ENCODE data around the gene VDR. TPM values are rescaled to one million over a fixed set of nuclear protein-coding genes. Genes with fewer than 3 reads are reported as not detected.

Gene VDR
- total RNA-seq, 2 donors from 2014 or later, result 1.3 to 3.1 TPM

DNA sequence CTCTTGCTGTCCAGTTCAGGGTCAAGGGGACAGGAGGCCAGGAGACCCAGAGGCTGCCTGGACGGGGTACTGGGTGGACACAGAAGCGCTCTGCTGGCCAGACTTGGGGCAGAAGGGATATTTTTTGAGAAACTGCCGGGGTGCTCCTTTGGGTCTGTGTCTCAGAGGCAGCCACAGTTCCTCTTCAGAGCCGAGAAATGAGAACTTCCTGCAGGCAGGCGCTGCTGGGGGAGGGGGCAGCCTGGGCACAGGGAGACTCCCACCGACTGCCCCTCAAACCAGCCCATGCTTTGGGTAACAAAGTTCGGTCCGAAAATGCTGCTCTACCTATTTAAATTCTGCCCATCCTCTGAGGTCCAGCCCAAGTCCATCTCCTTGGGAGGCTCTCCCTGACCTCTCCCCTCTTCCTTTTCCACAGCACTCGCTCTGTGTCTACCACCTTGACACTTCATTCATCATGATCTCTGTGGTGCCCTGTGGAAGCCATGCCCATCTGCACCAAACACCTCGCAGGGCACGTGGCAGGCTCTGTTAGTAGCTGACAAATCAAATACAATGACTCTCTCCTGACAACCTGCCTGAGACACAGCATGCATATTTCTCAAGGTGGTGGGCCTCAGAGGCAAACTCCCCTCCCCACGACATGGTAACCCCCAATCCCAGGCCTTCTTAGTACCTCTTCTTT is 101.5 kb downstream of the VDR start:
- no peak for TF ChIP-seq POLR2A (IDR thresholded peaks at IDR 0.05)
- TF ChIP-seq, protein P1, sequence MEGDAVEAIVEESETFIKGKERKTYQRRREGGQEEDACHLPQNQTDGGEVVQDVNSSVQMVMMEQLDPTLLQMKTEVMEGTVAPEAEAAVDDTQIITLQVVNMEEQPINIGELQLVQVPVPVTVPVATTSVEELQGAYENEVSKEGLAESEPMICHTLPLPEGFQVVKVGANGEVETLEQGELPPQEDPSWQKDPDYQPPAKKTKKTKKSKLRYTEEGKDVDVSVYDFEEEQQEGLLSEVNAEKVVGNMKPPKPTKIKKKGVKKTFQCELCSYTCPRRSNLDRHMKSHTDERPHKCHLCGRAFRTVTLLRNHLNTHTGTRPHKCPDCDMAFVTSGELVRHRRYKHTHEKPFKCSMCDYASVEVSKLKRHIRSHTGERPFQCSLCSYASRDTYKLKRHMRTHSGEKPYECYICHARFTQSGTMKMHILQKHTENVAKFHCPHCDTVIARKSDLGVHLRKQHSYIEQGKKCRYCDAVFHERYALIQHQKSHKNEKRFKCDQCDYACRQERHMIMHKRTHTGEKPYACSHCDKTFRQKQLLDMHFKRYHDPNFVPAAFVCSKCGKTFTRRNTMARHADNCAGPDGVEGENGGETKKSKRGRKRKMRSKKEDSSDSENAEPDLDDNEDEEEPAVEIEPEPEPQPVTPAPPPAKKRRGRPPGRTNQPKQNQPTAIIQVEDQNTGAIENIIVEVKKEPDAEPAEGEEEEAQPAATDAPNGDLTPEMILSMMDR (IDR thresholded peaks at IDR 0.05), result no peak

DNA sequence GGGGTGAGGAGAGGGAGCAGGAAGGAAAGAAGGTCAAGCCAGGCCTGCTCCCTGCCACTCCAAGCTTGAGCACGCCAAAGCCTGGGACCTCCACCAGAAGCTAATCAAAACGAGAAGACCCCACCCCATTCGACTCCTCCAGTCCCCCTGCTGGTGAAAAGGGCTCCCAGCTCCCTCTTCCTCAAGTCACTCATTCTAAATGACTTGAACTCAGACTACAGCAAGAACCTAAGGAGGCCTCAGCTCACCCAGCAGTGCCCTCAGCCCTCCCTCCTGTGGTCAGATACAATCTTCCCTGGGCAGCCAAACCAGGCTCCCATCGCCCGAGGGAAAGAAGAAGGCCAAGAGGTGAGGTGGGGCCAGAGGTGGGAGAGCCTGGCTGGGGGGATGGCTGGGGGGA is 102.5 kb downstream of the VDR start:
- intact Hi-C loops (cut with DNase I), result no loop called here
- Histone ChIP-seq H3K4me3 (no peak overlapping the region), H3K36me3 (replicated peaks in 1 of 2; ENCODE audit: insufficient read depth in 1 of 2, low read depth in 2 of 2) (no peaks in the 10 kb centered on the region), H3K4me1 (peaks cover 74% of the 10 kb centered on the region), H3K9me3 (no peaks in the 10 kb centered on the region), H3K27ac (peak overlapping the region in 3 of 4 donors; percentile 69 to 80 (median 75)), H3K27me3 (no peaks in the 10 kb centered on the region)
- no peak for TF ChIP-seq POLR2A (IDR thresholded peaks at IDR 0.05)
- TF ChIP-seq, protein P1 (IDR thresholded peaks at IDR 0.05), result no peak
- no peak for ATAC-seq
- no peak for DNase-seq
- WGBS, 2 donors, result 49 to 54% methylated on average over 5 of the region's 5 CpGs

More for the DNA sequence above, 101.5 kb downstream of the VDR start:
- no peaks in the 10 kb centered on the region for H3K27me3 ChIP-seq
- 61 to 67% methylated on average over 11 to 12 of the region's 12 CpGs for WGBS, 2 donors
- ATAC-seq (no peak), DNase-seq (no peak)
- H3K36me3 ChIP-seq (replicated peaks in 1 of 2; ENCODE audit: insufficient read depth in 1 of 2, low read depth in 2 of 2), result no peaks in the 10 kb centered on the region
- peaks cover 84% of the 10 kb centered on the region for H3K4me1 ChIP-seq
- H3K4me3 ChIP-seq, result no peak overlapping the region
- intact Hi-C loops (cut with DNase I), result no loop called here
- H3K27ac ChIP-seq, result peak overlapping the region in 3 of 4 donors; percentile 69 to 80 (median 75)
- H3K9me3 ChIP-seq, result no peaks in the 10 kb centered on the region

DNA sequence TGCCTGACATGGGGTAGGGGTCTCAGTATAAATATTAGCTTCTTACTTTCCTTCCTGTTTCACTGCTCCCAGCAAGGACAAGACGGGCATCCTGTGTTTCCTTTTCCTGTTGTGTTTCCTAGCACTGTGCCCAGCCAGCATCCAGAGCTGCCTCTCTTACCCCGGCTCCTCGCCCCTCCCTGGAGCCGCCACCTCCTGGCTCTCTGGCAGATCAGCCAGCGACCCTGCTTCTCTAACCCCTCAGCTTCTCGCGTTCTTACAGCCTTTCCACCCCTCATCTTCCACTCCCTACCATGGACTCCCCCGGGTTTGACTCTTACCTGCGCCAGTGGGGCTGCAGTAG is 102.9 kb downstream of the VDR start:
- DNase-seq (no peak), ATAC-seq (peak; percentile 6)
- Histone ChIP-seq H3K27ac (peak overlapping the region in 3 of 4 donors; percentile 69 to 80 (median 75)), H3K9me3 (no peaks in the 10 kb centered on the region), H3K4me3 (no peak overlapping the region), H3K36me3 (replicated peaks in 1 of 2; ENCODE audit: insufficient read depth in 1 of 2, low read depth in 2 of 2) (no peaks in the 10 kb centered on the region), H3K4me1 (peaks cover 70% of the 10 kb centered on the region), H3K27me3 (no peaks in the 10 kb centered on the region)
- WGBS, 2 donors, result 47 to 69% methylated on average over 9 of the region's 9 CpGs
- no peak for TF ChIP-seq POLR2A (IDR thresholded peaks at IDR 0.05)
- TF ChIP-seq, protein P1 (IDR thresholded peaks at IDR 0.05), result no peak
- intact Hi-C loops (cut with DNase I), result no loop called here

DNA sequence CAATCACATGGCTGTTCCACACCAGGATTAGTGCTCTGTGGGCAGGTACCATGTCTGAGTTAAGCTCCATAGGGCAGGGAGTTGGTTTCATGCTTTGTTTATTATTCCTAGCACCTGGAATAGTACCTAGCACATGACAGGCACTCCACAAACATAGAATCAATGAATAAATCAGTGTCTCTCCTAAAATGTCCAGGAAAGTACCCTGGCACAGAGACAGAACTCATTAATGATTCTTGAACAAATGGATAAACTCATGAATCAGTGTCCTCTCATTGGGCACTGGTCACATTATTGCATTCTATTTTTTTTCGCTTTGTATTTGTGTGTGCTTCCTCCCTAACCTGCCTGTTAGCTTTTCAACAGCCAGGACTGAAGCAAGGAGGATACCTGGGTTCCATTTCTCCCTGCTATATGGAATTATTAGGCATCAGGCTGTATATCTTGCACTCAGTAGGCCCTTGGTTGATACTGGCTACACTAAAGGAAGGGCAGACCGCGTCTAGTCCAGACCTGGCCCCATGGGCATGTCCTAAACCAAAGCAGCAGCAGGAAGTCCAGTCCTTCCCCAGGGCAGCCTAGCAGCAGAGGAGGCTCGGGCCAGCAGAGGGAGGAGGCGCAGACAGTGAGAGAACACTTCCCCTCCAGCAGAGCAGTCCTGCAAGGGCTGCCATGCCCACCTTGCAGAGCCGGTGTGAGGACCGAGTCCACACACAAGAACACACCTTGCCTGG is 103.5 kb downstream of the VDR start:
- 34 to 47% methylated on average over 6 to 7 of the region's 7 CpGs for WGBS, 2 donors
- Histone ChIP-seq H3K27me3 (no peaks in the 10 kb centered on the region), H3K4me1 (peaks cover 68% of the 10 kb centered on the region), H3K27ac (peak overlapping the region in 3 of 4 donors; percentile 69 to 80 (median 75)), H3K9me3 (no peaks in the 10 kb centered on the region), H3K36me3 (replicated peaks in 1 of 2; ENCODE audit: insufficient read depth in 1 of 2, low read depth in 2 of 2) (no peaks in the 10 kb centered on the region), H3K4me3 (no peak overlapping the region)
- intact Hi-C loops (cut with DNase I), result no loop called here
- ATAC-seq (peak; percentile 79), DNase-seq (peak in 1 of 4 donors; percentile 47)
- peak in 2 of 3 donors; percentile 58 to 68 for TF ChIP-seq POLR2A (IDR thresholded peaks at IDR 0.05)
- TF ChIP-seq, protein P1 (IDR thresholded peaks at IDR 0.05), result peak in 5 of 7 experiments; percentile 7 to 44 (median 26)
